NCI-H187 (cell line): ENCODE results near the gene SALL4.

Experiments
- DNase-seq, 2 experiments: peaks; one replicate each; lab custom pipeline; 2025; lab: John Stamatoyannopoulos, UW

The SALL4 gene

GRCh38 chr20:51735728-51736600, 66.4 kb downstream of the SALL4 start:
- no peak for DNase-seq

DNA sequence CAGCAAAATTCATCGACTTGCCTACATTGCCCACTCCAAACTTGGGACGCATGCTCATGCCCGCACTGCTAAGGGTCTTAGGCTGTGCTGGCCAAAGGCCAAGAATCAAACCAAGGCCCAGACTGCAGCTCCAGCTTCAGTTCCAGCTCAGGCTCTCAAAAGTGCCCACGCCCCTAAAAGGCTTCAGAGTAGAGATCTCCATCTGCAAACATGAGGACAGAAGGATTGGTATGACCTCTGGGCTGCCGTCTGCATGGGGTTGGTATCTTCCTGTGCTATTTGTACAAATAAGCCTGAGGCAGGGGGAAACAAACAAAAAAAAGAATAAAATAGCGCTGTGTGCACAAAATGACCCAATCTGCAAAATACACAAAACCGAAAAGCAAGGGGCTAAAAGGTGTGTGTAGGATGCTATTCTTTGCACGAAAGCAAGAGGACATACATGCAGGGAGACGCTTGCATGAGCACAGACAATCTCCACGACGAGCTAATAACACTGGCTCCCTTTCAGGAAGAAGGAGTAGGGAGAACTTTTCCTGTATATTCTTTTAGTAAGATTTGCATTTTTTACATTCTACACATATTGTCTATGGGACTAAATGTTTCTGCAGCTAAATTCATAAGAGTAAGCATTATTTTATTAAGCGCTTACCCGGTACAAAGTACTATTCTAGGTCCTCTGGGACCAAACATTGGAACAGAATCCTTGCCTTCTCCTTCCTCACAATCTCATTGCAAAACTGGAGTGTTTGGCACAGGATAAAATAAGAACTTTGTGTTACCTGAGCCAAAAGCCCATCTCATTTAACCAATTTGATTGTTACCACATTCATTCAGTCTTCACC, 67.2 kb downstream of the SALL4 start:
- DNase-seq: no peak

- DNase-seq: no peak
Measured at GRCh38 chr20:51733070-51733469, 69.3 kb downstream of the SALL4 start.
